OCI-LY1 (cell line): ENCODE data around the gene ANK3.

Experiments
- H2AFZ ChIP-seq: fragments of 200-600 bp; sonication (generic), shearing (Covaris generic); 2 replicates; pipeline ENCODE4 v1.6.0; 2014; ENCODE audit warnings: antibody characterized with exemption, mild to moderate bottlenecking, low read length
- H3F3A ChIP-seq: fragments of 200-600 bp; sonication (generic), shearing (Covaris generic); 2 replicates; pipeline ENCODE4 v1.6.0; 2014; ENCODE audit warnings: mild to moderate bottlenecking, antibody characterized with exemption, low read length, moderate library complexity; ENCODE audit not compliant: insufficient read depth
- H3K27ac ChIP-seq: fragments of 200-600 bp; sonication (generic); 2 replicates; pipeline ENCODE4 v1.5.1; 2014; ENCODE audit warnings: low read length, mixed run types, mild to moderate bottlenecking, low read depth; ENCODE audit not compliant: poor library complexity, severe bottlenecking
- H3K27me3 ChIP-seq: fragments of 200-600 bp; sonication (generic); 2 replicates; pipeline ENCODE4 v1.6.0; 2014; ENCODE audit warnings: antibody characterized with exemption, mild to moderate bottlenecking, low read length, moderate library complexity; ENCODE audit not compliant: insufficient read depth
- H3K36me3 ChIP-seq: fragments of 200-600 bp; sonication (generic); 2 replicates; pipeline ENCODE4 v1.6.1; 2014; ENCODE audit warnings: mild to moderate bottlenecking, antibody characterized with exemption, low read length, moderate library complexity, mixed read lengths; ENCODE audit not compliant: insufficient read depth
- H3K4me1 ChIP-seq: fragments of 200-600 bp; sonication (generic); 2 replicates; pipeline ENCODE4 v1.5.1; 2014; ENCODE audit warnings: mild to moderate bottlenecking, low read length, moderate library complexity; ENCODE audit not compliant: insufficient read depth, severe bottlenecking
- H3K4me2 ChIP-seq: fragments of 200-600 bp; sonication (generic), shearing (Covaris generic); 2 replicates; pipeline ENCODE4 v1.6.1; 2014; ENCODE audit warnings: low read length
- H3K4me3 ChIP-seq: fragments of 200-600 bp; sonication (generic); 2 replicates; pipeline ENCODE4 v1.5.1; 2014; ENCODE audit warnings: low read length, low read depth, mild to moderate bottlenecking, mixed read lengths; ENCODE audit not compliant: poor library complexity, severe bottlenecking
- H3K79me2 ChIP-seq: fragments of 200-600 bp; shearing (Covaris generic); 2 replicates; pipeline ENCODE4 v1.6.1; 2016; ENCODE audit warnings: mixed run types, low read length, mixed read lengths; ENCODE audit not compliant: insufficient read depth
- H3K9ac ChIP-seq: fragments of 200-600 bp; sonication (generic), shearing (Covaris generic); 2 replicates; pipeline ENCODE4 v1.6.1; 2014; ENCODE audit warnings: mild to moderate bottlenecking, low read length, mixed read lengths
- H3K9me2 ChIP-seq: fragments of 200-600 bp; sonication (generic), shearing (Covaris generic); 2 replicates; pipeline ENCODE4 v1.6.1; 2014; ENCODE audit warnings: low read depth, mild to moderate bottlenecking, low read length, mixed read lengths
- H3K9me3 ChIP-seq: fragments of 200-600 bp; shearing (Covaris generic); 2 replicates; pipeline ENCODE4 v1.6.1; 2014; ENCODE audit warnings: low read length, mixed read lengths
- H4K20me1 ChIP-seq: fragments of 200-600 bp; sonication (generic), shearing (Covaris generic); 2 replicates; pipeline ENCODE4 v1.6.0; 2016; ENCODE audit warnings: mild to moderate bottlenecking, low read length; ENCODE audit not compliant: insufficient read depth
- CTCF ChIP-seq: fragments of 200-600 bp; sonication (generic), shearing (Covaris generic); IDR thresholded peaks from 2 replicates; pipeline ENCODE4 v1.5.1; 2017; ENCODE audit warnings: mild to moderate bottlenecking, antibody characterized with exemption, low read length, moderate library complexity, mixed read lengths
- EZH2 ChIP-seq: fragments of 200-600 bp; sonication (generic), shearing (Covaris generic); IDR thresholded peaks from 2 replicates; pipeline ENCODE4 v1.8.0; 2017; ENCODE audit warnings: borderline replicate concordance, mixed run types, mild to moderate bottlenecking, antibody characterized with exemption, low read length, moderate library complexity, mixed read lengths

The ANK3 gene

GRCh38 chr10:60182691-60183090 is 207.0 kb downstream of the ANK3 start:
- Histone ChIP-seq H3K9ac (no peak overlapping the region), H2AFZ (no peak overlapping the region), H3K36me3 (peaks cover 28% of the 10 kb centered on the region), H3K4me2 (no peak overlapping the region), H3F3A (no peaks in the 10 kb centered on the region), H3K4me1 (peaks cover 7% of the 10 kb centered on the region), H3K9me2 (no peaks in the 10 kb centered on the region), H3K9me3 (no peaks in the 10 kb centered on the region), H4K20me1 (no peaks in the 10 kb centered on the region), H3K27ac (no peak overlapping the region), H3K4me3 (no peak overlapping the region), H3K27me3 (no peaks in the 10 kb centered on the region), H3K79me2 (no peaks in the 10 kb centered on the region)
- TF ChIP-seq CTCF (no peak), EZH2 (no peak)

GRCh38 chr10:60176925-60177324 is 212.8 kb downstream of the ANK3 start:
- TF ChIP-seq EZH2 (no peak), CTCF (no peak)
- no peak overlapping the region for H3K4me2 ChIP-seq
- H3K4me1 ChIP-seq = no peaks in the 10 kb centered on the region
- no peaks in the 10 kb centered on the region for H3F3A ChIP-seq
- H2AFZ ChIP-seq = no peak overlapping the region
- H3K9me3 ChIP-seq = no peaks in the 10 kb centered on the region
- no peak overlapping the region for H3K27ac ChIP-seq
- no peaks in the 10 kb centered on the region for H3K27me3 ChIP-seq
- H3K9ac ChIP-seq = no peak overlapping the region
- H3K36me3 ChIP-seq = peaks cover 28% of the 10 kb centered on the region
- no peak overlapping the region for H3K4me3 ChIP-seq
- no peaks in the 10 kb centered on the region for H3K79me2 ChIP-seq
- no peaks in the 10 kb centered on the region for H3K9me2 ChIP-seq
- no peaks in the 10 kb centered on the region for H4K20me1 ChIP-seq

GRCh38 chr10:60175441-60175971 is 214.2 kb downstream of the ANK3 start:
- Histone ChIP-seq H3K4me2 (no peak overlapping the region), H3K9me2 (no peaks in the 10 kb centered on the region), H3K9me3 (no peaks in the 10 kb centered on the region), H4K20me1 (no peaks in the 10 kb centered on the region), H3K27me3 (no peaks in the 10 kb centered on the region), H3K4me1 (no peaks in the 10 kb centered on the region), H3K9ac (no peak overlapping the region), H3K36me3 (peaks cover 32% of the 10 kb centered on the region), H3F3A (no peaks in the 10 kb centered on the region), H3K27ac (no peak overlapping the region), H3K4me3 (no peak overlapping the region), H3K79me2 (no peaks in the 10 kb centered on the region), H2AFZ (no peak overlapping the region)
- no peak for TF ChIP-seq CTCF
- no peak for TF ChIP-seq EZH2
